22Rv1 (cell line): ENCODE data around the gene METTL2A.
"Not testable (repeated sequence)": the region's sequence is repeated elsewhere in the genome, so short reads cannot be mapped to it uniquely, and the experiment has no call there.

Source experiments
- ZFX ChIP-seq: fragments of 450-650 bp; IDR thresholded peaks from 2 replicates; pipeline ENCODE4 v1.6.1; 2017; ENCODE audit warnings: antibody characterized with exemption, borderline replicate concordance
- TF ChIP-seq, protein P1 (sequence below): fragments of 450-650 bp; IDR thresholded peaks from 2 replicates; pipeline ENCODE4 v1.5.1; 2017; ENCODE audit warnings: mild to moderate bottlenecking

DNA sequence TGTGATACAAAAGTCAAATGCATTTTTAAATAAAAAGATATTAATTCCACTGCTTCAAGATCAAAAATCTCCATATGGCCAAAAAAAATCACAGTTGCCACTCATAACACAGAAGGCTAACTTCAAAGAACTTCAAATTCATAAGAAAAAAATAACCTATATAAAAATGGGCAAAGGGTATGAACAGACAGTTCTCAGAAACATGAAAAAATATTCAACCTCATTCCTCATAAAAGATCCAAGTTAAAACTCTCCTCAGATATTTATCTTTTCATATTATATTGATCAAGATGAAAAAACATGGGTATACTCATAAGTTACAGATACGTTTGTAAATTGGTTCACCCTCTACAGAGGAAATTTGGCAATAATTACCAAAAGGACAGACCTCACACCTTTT lies 10.6 kb upstream of the METTL2A start:
- TF ChIP-seq, protein P1, sequence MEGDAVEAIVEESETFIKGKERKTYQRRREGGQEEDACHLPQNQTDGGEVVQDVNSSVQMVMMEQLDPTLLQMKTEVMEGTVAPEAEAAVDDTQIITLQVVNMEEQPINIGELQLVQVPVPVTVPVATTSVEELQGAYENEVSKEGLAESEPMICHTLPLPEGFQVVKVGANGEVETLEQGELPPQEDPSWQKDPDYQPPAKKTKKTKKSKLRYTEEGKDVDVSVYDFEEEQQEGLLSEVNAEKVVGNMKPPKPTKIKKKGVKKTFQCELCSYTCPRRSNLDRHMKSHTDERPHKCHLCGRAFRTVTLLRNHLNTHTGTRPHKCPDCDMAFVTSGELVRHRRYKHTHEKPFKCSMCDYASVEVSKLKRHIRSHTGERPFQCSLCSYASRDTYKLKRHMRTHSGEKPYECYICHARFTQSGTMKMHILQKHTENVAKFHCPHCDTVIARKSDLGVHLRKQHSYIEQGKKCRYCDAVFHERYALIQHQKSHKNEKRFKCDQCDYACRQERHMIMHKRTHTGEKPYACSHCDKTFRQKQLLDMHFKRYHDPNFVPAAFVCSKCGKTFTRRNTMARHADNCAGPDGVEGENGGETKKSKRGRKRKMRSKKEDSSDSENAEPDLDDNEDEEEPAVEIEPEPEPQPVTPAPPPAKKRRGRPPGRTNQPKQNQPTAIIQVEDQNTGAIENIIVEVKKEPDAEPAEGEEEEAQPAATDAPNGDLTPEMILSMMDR, result not testable (repeated sequence)
- TF ChIP-seq ZFX, result not testable (repeated sequence)
